Activated T-helper 2 cell treated with anti-CD3 and anti-CD28 coated beads, Interferon-gamma antibody, Interleukin-2, Interleukin-4, amounts not matched to agents 10 μg/mL and 5 μg/mL and 100 μg/mL, durations not matched to agents 14 hours and 24 hours and 36 hours (primary cell): ENCODE data around the gene EIF2B4. TPM values are rescaled to one million over a fixed set of nuclear protein-coding genes. Genes with fewer than 3 reads are reported as not detected.

Source experiments
- DNase-seq: peaks from one replicate; pipeline ENCODE4 v3.0.0; 2021; ENCODE audit warnings: low spot score
- H3K27ac Mint-ChIP-seq: one replicate; pipeline ENCODE4 v1.8.0; 2021; ENCODE audit warnings: mixed read lengths
- H3K27me3 Mint-ChIP-seq: one replicate; pipeline ENCODE4 v1.8.0; 2021; ENCODE audit warnings: low read depth, mixed read lengths
- H3K36me3 Mint-ChIP-seq: one replicate; pipeline ENCODE4 v1.8.0; 2021; ENCODE audit warnings: low read depth, mixed read lengths
- H3K4me1 Mint-ChIP-seq: one replicate; pipeline ENCODE4 v1.8.0; 2021; ENCODE audit warnings: low read depth, mixed read lengths
- H3K4me3 Mint-ChIP-seq: one replicate; pipeline ENCODE4 v1.8.0; 2021; ENCODE audit warnings: low read depth, mild to moderate bottlenecking, moderate library complexity, mixed read lengths
- H3K9me3 Mint-ChIP-seq: one replicate; pipeline ENCODE4 v1.8.0; 2021; ENCODE audit warnings: mixed read lengths
- intact Hi-C: fragments of 100-400 bp; cut with micrococcal nuclease; formaldehyde crosslinking; loops from one replicate; pipeline ENCODE4 v1.15.1; 2023
- total RNA-seq: library from RNA; stranded (reverse); gene quantifications from 2 replicates; pipeline ENCODE4 v1.2.3, GENCODE V29; 2022

EIF2B4 gene
- total RNA-seq, 1 donor from 2014 or later: 43.4 TPM

- H3K36me3 Mint-ChIP-seq: peaks cover 83% of the 10 kb centered on the region
Measured at GRCh38 chr2:27381577-27382181, 11.5 kb upstream of the EIF2B4 start.

GRCh38 chr2:27380626-27381545, 10.7 kb upstream of the EIF2B4 start, which contains the start of gene ZNF513:
Gene ZNF513 (minus strand): TSS chr2:27380734. CDS start chr2:27380526, 208 bp downstream.
- intact Hi-C loops: loop anchor here (1.0 kb wide), 1 partner anchor 11 kb away; the partner anchor contains the start of genes EIF2B4 and SNX17
- Mint-ChIP-seq H3K9me3 (no peaks in the 10 kb centered on the region), H3K4me1 (peaks cover 18% of the 10 kb centered on the region), H3K4me3 (peak within 1 kb of the TSS; percentile 86), H3K36me3 (peaks cover 89% of the 10 kb centered on the region), H3K27ac (peak within 1 kb of the TSS; percentile 92), H3K27me3 (no peaks in the 10 kb centered on the region)
- DNase-seq: peak; percentile 84

More at GRCh38 chr2:27381577-27382181, 11.5 kb upstream of the EIF2B4 start:
- peak overlapping the region; percentile 92 for H3K27ac Mint-ChIP-seq
- peaks cover 18% of the 10 kb centered on the region for H3K4me1 Mint-ChIP-seq
- intact Hi-C loops: no loop called here
- peak overlapping the region; percentile 86 for H3K4me3 Mint-ChIP-seq
- DNase-seq: no peak
- H3K27me3 Mint-ChIP-seq: no peaks in the 10 kb centered on the region
- no peaks in the 10 kb centered on the region for H3K9me3 Mint-ChIP-seq

GRCh38 chr2:27379836-27380625, 9.9 kb upstream of the EIF2B4 start:
- Mint-ChIP-seq H3K27ac (peak overlapping the region; percentile 89), H3K36me3 (peaks cover 89% of the 10 kb centered on the region), H3K9me3 (no peaks in the 10 kb centered on the region), H3K4me1 (peaks cover 18% of the 10 kb centered on the region), H3K27me3 (no peaks in the 10 kb centered on the region), H3K4me3 (peak overlapping the region; percentile 86)
- DNase-seq: no peak
- intact Hi-C loops: loop anchor here (1.0 kb wide), 1 partner anchor 10 kb away; the partner anchor contains the start of genes EIF2B4 and SNX17

GRCh38 chr2:27379383-27379835, 9.3 kb upstream of the EIF2B4 start:
- intact Hi-C loops: no loop called here
- peaks cover 18% of the 10 kb centered on the region for H3K4me1 Mint-ChIP-seq
- no peak for DNase-seq
- H3K36me3 Mint-ChIP-seq: peaks cover 90% of the 10 kb centered on the region
- no peaks in the 10 kb centered on the region for H3K27me3 Mint-ChIP-seq
- no peaks in the 10 kb centered on the region for H3K9me3 Mint-ChIP-seq
- peak overlapping the region; percentile 86 for H3K4me3 Mint-ChIP-seq
- H3K27ac Mint-ChIP-seq: peak overlapping the region; percentile 89

GRCh38 chr2:27378809-27379290, 8.7 kb upstream of the EIF2B4 start:
- peak overlapping the region; percentile 86 for H3K4me3 Mint-ChIP-seq
- DNase-seq: no peak
- H3K36me3 Mint-ChIP-seq: peaks cover 89% of the 10 kb centered on the region
- H3K9me3 Mint-ChIP-seq: no peaks in the 10 kb centered on the region
- H3K27ac Mint-ChIP-seq: peak overlapping the region; percentile 89
- H3K4me1 Mint-ChIP-seq: peaks cover 18% of the 10 kb centered on the region
- intact Hi-C loops: no loop called here
- no peaks in the 10 kb centered on the region for H3K27me3 Mint-ChIP-seq

GRCh38 chr2:27378096-27378808, 8.1 kb upstream of the EIF2B4 start:
- H3K27me3 Mint-ChIP-seq: no peaks in the 10 kb centered on the region

GRCh38 chr2:27377618-27378095, 7.5 kb upstream of the EIF2B4 start:
- intact Hi-C loops: no loop called here
- peaks cover 21% of the 10 kb centered on the region for H3K4me1 Mint-ChIP-seq
- no peaks in the 10 kb centered on the region for H3K9me3 Mint-ChIP-seq
- H3K4me3 Mint-ChIP-seq: peak overlapping the region; percentile 33
- DNase-seq: no peak
- H3K36me3 Mint-ChIP-seq: peaks cover 91% of the 10 kb centered on the region
- H3K27ac Mint-ChIP-seq: no peak overlapping the region
- H3K27me3 Mint-ChIP-seq: no peaks in the 10 kb centered on the region

More at GRCh38 chr2:27378096-27378808, 8.1 kb upstream of the EIF2B4 start:
- intact Hi-C loops: no loop called here
- DNase-seq: no peak
- no peak overlapping the region for H3K27ac Mint-ChIP-seq
- H3K4me3 Mint-ChIP-seq: no peak overlapping the region
- H3K36me3 Mint-ChIP-seq: peaks cover 89% of the 10 kb centered on the region
- peaks cover 18% of the 10 kb centered on the region for H3K4me1 Mint-ChIP-seq
- H3K9me3 Mint-ChIP-seq: no peaks in the 10 kb centered on the region

- Mint-ChIP-seq H3K9me3 (no peaks in the 10 kb centered on the region), H3K27ac (no peak overlapping the region), H3K4me3 (no peak overlapping the region), H3K36me3 (peaks cover 93% of the 10 kb centered on the region), H3K27me3 (no peaks in the 10 kb centered on the region), H3K4me1 (peaks cover 27% of the 10 kb centered on the region)
- DNase-seq: no peak
- intact Hi-C loops: no loop called here
Measured at GRCh38 chr2:27376866-27377617, 6.9 kb upstream of the EIF2B4 start.

GRCh38 chr2:27376151-27376865, 6.2 kb upstream of the EIF2B4 start:
- no peaks in the 10 kb centered on the region for H3K27me3 Mint-ChIP-seq
- DNase-seq: no peak
- peaks cover 28% of the 10 kb centered on the region for H3K4me1 Mint-ChIP-seq
- H3K9me3 Mint-ChIP-seq: no peaks in the 10 kb centered on the region
- H3K36me3 Mint-ChIP-seq: peaks cover 90% of the 10 kb centered on the region
- peak overlapping the region; percentile 26 for H3K27ac Mint-ChIP-seq
- no peak overlapping the region for H3K4me3 Mint-ChIP-seq
- intact Hi-C loops: no loop called here

GRCh38 chr2:27375513-27376099, 5.5 kb upstream of the EIF2B4 start:
- Mint-ChIP-seq H3K4me3 (no peak overlapping the region), H3K9me3 (no peaks in the 10 kb centered on the region), H3K36me3 (peaks cover 87% of the 10 kb centered on the region), H3K27me3 (no peaks in the 10 kb centered on the region), H3K27ac (no peak overlapping the region), H3K4me1 (peaks cover 24% of the 10 kb centered on the region)
- intact Hi-C loops: no loop called here
- DNase-seq: no peak
